ENCODE results near the gene MAST3.
"Not testable (repeated sequence)": the region's sequence is repeated elsewhere in the genome, so short reads cannot be mapped to it uniquely, and the experiment has no call there.

DNA sequence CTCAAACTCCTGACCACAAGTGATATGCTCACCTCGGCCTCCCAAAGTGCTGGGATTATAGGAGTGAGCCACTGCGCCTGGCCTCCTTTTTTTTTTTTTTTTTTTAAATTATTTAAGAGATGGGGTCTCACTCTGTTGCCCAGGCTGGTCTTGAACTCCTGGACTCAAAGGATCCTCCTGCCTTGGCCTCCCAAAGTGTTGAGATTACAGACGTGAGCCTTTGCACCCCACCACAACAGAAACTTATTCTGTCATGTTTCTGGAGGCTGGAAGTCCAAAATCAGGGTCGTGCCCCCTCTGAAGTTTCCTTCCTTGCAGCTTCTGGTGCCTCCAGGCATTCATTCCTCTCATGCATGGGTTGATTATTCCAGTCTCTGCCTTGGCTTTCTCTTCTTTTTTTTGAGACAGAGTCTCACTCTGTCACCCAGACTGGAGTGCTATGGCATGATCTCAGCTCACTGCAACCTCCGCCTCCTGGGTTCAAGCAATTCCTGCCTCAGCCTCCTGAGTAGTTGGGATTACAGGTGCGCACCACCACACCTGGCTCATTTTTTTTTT, 61.6 kb downstream of the MAST3 start:
- not testable (repeated sequence) for TF ChIP-seq POLR2AphosphoS5 (IDR thresholded peaks at IDR 0.05)
- TF ChIP-seq, protein P1, sequence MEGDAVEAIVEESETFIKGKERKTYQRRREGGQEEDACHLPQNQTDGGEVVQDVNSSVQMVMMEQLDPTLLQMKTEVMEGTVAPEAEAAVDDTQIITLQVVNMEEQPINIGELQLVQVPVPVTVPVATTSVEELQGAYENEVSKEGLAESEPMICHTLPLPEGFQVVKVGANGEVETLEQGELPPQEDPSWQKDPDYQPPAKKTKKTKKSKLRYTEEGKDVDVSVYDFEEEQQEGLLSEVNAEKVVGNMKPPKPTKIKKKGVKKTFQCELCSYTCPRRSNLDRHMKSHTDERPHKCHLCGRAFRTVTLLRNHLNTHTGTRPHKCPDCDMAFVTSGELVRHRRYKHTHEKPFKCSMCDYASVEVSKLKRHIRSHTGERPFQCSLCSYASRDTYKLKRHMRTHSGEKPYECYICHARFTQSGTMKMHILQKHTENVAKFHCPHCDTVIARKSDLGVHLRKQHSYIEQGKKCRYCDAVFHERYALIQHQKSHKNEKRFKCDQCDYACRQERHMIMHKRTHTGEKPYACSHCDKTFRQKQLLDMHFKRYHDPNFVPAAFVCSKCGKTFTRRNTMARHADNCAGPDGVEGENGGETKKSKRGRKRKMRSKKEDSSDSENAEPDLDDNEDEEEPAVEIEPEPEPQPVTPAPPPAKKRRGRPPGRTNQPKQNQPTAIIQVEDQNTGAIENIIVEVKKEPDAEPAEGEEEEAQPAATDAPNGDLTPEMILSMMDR (IDR thresholded peaks at IDR 0.05), result not testable (repeated sequence)
